SKM-1 (cell line): Measurements from ENCODE around the gene TMEM229B.

Experiments
- DNase-seq: peaks from one replicate; lab custom pipeline; 2025; ENCODE audit not compliant: unreplicated experiment; lab: John Stamatoyannopoulos, UW

Gene TMEM229B

DNA sequence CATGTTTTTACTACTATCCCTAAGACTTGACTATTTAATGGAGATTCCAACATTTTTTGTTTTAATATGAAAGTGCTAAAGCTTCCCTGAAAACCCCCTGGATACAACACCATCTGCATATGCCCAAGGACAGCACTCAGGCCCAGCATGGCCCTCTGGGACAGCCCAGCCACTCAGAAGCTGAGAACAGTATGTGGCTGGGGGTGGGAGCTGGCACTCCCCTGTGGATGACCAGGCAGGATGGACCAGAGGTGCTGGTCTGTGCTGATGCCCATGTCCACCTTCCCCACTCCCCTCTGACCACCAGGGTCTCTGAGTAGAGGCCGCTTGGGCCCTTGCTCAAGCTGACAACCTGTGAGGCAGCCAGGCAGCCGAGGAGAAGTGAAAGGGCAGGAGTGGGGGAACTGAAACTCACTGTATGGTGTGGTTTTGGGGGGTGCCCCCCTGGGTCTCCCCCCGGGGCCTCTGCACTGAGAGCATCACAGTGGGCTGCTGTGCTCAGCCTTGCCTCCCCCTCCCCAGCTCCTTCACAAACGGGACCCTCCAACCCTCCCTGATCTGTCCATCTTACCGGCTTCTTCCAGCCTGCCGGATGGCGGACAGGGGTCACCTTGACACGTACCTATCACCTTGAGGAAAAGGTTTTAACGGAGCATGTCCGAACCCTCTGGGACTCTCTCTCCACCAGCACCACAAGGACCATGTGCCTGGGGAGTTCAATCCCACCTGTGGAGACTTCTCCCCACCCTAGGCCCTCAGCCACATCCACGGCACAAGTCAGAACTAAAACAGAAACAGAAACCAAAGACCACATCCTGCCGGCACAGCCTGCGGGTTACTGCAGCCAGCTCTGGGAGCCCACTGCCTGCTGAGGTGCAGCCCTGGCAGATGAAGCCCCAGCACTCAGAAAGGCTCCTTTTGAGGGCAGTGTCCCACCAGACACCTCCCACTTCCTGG is at the start of gene TMEM229B:
Gene TMEM229B (minus strand): TSS at position 785 of the 957 bp plus-strand sequence. CDS start 14,798 bp downstream, outside the sequence.
- no peak for DNase-seq

DNA sequence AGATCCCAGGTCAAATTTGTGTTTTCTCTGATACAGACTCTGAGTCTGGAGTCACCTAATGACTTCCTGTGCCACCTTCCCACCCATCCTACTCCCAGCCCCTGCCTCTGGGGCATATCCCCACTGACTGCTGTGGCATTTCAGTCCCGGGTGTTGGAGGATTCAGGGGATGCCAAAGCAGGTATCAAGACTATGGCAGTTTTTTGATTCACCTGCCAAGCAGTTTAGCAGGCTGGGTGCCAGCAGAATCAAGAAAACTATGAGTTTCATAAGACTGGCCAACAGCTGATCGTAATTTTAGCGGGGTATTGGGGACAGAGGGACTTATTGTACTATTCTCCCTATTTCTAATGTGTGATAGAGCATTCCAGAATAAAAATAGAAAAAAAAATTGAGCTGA is 49.2 kb upstream of the TMEM229B start:
- no peak for DNase-seq

DNA sequence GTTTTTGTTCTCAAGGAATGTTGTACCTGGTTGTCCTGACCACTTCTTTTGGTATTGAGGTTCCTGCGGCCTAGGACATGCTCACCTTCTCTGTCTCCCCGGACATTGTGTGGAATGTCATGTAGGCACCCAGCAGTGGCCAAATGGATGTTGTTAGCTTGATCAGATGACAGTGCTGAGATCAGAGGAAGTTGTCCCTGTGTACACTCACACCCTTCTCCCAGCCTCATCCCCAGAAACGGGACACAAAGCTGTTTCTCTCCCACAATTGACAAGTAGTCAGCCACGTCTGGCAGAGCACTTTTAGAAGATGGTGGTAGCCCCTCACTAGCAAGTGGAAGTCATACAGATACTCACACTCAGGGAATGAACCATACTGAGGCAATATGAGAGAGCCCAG is 47.6 kb upstream of the TMEM229B start:
- no peak for DNase-seq

DNA sequence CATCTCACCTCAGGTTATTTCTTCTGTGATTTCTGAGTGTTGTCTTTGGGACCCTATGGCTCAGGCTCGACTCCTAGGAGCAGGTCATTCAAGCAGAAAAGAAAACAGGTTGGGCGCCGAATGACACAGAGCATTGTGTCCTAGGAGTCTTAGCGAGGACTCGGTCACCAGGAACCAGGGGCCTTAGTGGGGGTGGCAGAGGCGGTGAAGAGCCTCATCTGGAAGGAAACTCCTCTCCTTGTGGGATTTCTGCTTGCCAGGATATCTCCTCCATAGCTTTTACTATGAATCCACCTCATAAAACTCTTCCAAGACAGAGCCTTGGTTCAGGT is 45.2 kb upstream of the TMEM229B start:
- DNase-seq = no peak

DNA sequence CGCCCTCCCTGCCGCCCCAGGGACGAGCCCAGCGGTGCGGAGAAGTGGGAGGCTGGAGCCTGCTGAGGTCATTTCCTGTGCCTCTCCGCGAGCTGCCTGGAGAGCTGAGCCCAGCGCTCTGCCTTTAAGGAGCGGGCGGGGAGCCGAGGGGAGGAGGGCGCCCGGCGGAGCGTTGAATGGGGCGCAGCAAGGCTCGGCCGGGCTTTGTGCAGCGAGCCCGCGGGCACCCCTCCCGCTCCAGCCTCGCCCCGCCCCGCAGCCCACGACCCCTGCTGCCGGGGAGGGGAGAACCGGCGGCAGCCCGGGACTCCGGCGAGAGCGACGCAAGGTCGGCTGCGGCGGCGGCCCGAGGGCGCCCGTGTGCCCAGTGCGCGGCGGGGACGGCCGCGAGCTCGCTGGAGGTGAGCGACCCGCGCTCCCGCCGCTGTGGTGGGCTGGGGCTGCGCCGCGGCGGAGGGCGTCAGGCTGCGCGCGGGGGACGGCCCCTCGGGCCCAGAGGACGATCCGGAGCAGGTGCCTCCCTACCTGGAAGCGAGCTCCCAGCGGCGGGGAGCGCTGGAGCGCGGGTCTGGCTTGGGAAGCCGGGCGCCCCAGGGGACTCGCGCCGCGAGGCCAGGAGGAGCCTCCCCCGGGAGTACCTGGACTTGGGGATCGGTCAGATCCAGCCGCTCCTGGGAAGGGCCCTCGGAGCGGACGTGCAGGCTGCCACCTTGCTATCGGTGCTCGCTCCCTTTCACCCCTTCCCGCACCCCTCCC is 44.7 kb upstream of the TMEM229B start, which contains the start of gene PLEKHH1:
Gene PLEKHH1 (plus strand): TSS at position 293 of the 756 bp plus-strand sequence. CDS start 8,578 bp downstream, outside the sequence.
- no peak for DNase-seq

- DNase-seq = no peak
These were observed 44.1 kb upstream of the TMEM229B start for GRCh38 chr14:67532606-67532997.

- DNase-seq = no peak
These were observed 41.7 kb upstream of the TMEM229B start for GRCh38 chr14:67529947-67530935.

- DNase-seq = no peak
These were observed 39.8 kb upstream of the TMEM229B start for GRCh38 chr14:67528276-67528675.

DNA sequence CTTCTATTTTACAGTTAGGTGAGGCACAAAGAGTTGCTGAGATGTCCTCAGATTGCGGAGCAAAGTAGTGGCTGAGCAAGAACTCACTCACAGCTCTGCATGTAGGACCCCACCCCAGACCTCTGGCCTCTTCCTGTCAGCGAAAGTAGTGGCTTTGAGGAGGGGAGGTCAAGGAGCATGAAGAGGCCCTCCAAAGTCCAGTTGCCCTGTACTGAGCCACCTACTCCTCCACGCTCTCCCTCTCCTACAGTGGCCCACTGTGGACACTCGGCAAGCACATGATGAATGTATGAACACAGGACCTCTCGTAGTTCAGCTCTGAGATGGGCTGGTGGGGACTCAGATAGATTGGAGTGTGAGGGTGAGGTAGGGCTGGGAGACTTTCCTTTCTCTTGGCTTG is 39.2 kb upstream of the TMEM229B start:
- DNase-seq = no peak

GRCh38 chr14:67526676-67527459 is 38.3 kb upstream of the TMEM229B start:
- peak; percentile 9 for DNase-seq

DNA sequence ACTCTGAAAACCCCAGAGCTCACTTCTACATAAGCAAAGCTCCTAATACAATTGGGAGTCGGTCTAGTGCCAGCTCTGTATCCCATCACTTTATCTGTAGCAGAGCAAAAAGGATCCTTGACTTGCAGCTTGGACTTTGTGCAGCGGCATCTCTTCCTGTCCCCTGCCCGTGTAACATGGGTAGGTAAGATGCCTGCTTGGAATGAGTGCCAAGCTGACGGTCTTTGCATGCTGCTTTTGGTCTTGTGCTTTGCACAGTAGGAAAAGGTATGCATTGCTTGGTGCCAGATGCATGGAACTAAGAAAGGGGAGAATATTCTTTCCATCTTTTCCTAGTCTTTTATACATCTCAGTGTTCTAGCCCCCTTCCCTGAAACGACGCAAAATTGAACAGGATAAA is 37.7 kb upstream of the TMEM229B start:
- DNase-seq = no peak

- DNase-seq = no peak
These were observed 36.9 kb upstream of the TMEM229B start for GRCh38 chr14:67525389-67525788.

DNA sequence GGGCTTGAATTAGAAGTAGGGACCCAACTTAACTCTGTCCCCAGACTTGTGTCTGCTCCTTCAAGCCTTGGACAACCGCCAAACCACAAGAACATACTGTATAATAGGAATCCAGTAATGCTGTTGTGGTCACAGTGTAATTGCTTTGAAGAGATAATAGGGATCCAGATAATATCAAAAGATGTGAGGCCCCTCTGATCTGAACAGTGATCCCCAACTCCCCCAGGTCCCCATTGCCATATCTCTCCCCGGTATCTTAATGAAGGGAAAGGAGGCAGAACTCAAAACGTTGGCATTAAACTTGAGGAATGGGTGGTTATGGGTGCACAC is 36.1 kb upstream of the TMEM229B start:
- no peak for DNase-seq

DNA sequence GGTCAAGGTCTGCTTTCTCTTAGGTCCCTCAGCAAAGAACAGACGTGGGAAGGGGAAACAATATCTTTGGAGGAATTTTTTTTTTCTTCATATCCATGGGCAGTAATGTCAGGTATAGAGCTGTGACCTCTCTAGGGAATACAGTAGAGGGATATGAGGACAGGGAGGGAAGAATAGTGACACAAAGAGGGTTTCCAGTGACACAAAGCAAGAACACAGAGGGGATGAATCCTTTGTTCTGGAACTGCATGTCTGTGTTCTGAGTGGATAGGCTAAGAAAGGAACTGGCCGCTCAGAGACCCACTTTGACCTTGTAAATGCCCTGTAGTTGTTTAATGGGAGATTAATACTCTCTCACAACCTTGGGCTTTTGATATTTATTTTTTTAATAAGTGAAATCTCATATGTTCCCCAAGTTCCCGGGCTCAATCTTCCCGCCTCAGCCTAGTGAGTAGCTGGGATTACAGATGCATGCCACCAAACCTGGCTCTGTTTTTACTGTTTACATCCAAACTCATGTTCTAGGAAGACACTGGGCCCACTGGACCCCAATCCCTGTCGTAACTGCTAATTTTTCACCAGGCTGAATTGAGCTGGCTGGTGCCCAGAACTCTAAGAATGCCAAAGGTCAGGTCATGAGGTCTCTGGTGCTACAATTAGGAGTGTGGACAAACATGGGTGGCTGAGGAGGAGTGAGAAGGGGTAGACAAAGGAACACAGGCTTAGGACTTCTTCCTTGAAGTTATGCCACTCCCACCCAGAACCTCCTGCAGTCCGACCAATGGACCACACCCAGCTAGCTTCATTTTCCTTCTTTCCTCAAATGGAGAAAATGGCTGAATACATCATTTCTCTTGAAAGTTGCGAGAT is 35.5 kb upstream of the TMEM229B start:
- no peak for DNase-seq

- DNase-seq = no peak
These were observed 33.7 kb upstream of the TMEM229B start for GRCh38 chr14:67522270-67522669.

DNA sequence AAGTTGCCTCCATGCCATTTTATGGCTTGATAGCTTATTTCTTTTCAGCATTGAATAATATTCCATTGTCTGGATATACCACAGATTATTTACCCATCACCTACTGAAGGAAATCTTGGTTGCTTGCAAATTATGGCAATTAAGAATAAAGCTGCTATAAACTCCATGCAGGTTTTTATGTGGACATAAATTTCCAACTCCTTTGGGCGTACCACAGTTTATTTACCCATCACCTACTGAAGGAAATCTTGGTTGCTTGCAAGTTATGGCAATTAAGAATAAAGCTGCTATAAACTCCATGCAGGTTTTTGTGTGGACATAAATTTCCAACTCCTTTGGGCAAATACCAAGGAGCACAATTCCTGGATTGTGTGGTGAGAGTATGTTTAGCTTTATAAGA is 32.0 kb upstream of the TMEM229B start:
- no peak for DNase-seq

GRCh38 chr14:67519406-67519805 is 30.9 kb upstream of the TMEM229B start:
- DNase-seq = no peak

DNA sequence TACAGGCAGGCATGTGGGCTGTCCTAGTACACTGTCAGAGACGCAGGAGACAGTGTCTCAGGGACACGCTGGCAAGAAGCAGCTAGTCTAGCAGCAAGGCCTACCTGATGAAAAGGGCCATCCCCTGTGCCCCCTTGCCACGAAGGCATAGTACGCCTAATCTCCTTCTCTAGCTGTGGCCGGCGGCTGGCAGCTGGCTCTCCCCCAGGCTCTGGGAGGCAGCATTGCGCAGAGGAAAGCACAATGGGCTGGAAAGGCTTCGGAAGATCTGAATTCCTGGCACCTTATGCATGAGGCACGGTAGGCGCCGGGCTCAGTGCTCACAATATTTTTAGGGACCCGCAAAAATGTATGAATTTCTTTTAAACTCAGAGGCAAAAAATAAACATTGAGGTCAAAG is 28.6 kb upstream of the TMEM229B start:
- DNase-seq = no peak

GRCh38 chr14:67516676-67517075 is 28.2 kb upstream of the TMEM229B start:
- DNase-seq = no peak
